Endodermal cell (in vitro differentiated cells): ENCODE data around the gene LAMC1. TPM values are rescaled to one million over a fixed set of nuclear protein-coding genes. Genes with fewer than 3 reads are reported as not detected.
A peak's percentile ranks its signal among the peaks of the same experiment; 100 is the strongest.

ENCODE experiments used
- DNase-seq: peaks from one replicate; pipeline ENCODE4 v3.0.0-alpha.2; 2017
- H3K27ac ChIP-seq: 2 replicates; pipeline ENCODE4 v1.5.1; 2013; ENCODE audit warnings: mild to moderate bottlenecking, low read depth, low read length, moderate library complexity
- H3K27me3 ChIP-seq: 2 replicates; pipeline ENCODE4 v1.6.1; 2013; ENCODE audit warnings: mild to moderate bottlenecking, low read length, moderate library complexity; ENCODE audit not compliant: insufficient read depth, control insufficient read depth, poor library complexity, severe bottlenecking
- H3K36me3 ChIP-seq: 2 replicates; pipeline ENCODE4 v1.7.0; 2013; ENCODE audit warnings: mild to moderate bottlenecking, low read length, moderate library complexity; ENCODE audit not compliant: control insufficient read depth, insufficient read depth
- H3K4me1 ChIP-seq: one replicate; pipeline ENCODE4 v1.7.0; 2013; ENCODE audit warnings: low read length; ENCODE audit not compliant: control insufficient read depth, insufficient read depth
- H3K4me3 ChIP-seq: 2 replicates; pipeline ENCODE4 v1.5.1; 2013; ENCODE audit warnings: mild to moderate bottlenecking, low read length, moderate library complexity
- H3K9ac ChIP-seq: 2 replicates; pipeline ENCODE4 v1.6.1; 2013; ENCODE audit warnings: mild to moderate bottlenecking, low read length, moderate library complexity; ENCODE audit not compliant: poor library complexity, severe bottlenecking; ENCODE audit errors: extremely low read depth
- H3K9me3 ChIP-seq: 2 replicates; pipeline ENCODE4 v1.6.1; 2013; ENCODE audit warnings: mild to moderate bottlenecking, low read length, moderate library complexity; ENCODE audit not compliant: control insufficient read depth
- H3K27ac Mint-ChIP-seq: 2 replicates; pipeline ENCODE4 v1.8.0; 2020; ENCODE audit warnings: mixed read lengths
- H3K27me3 Mint-ChIP-seq: 2 replicates; pipeline ENCODE4 v1.8.0; 2021; ENCODE audit warnings: mild to moderate bottlenecking, mixed read lengths; ENCODE audit not compliant: insufficient read depth
- H3K36me3 Mint-ChIP-seq: 2 replicates; pipeline ENCODE4 v1.8.0; 2020; ENCODE audit warnings: low read depth, mixed read lengths
- H3K4me1 Mint-ChIP-seq: 2 replicates; pipeline ENCODE4 v1.8.0; 2020; ENCODE audit warnings: mixed read lengths
- H3K4me3 Mint-ChIP-seq: 2 replicates; pipeline ENCODE4 v1.8.0; 2020; ENCODE audit warnings: mild to moderate bottlenecking, moderate library complexity, mixed read lengths
- H3K9me3 Mint-ChIP-seq: 2 replicates; pipeline ENCODE4 v1.8.0; 2020; ENCODE audit warnings: mild to moderate bottlenecking, mixed read lengths
- WGBS, 2 experiments: methylation state at CpG; one replicate each; pipeline versions ENCODE4 v1.1.5 to v1.1.7; 2013; ENCODE audit warnings: missing lambda C conversion rate in 2 of 2, mixed read lengths in 1 of 2; ENCODE audit not compliant: insufficient coverage in 1 of 2, insufficient read length in 1 of 2; 5-methylcytosine and 5-hydroxymethylcytosine counted together
- total RNA-seq, 2 donors: library from RNA; stranded (reverse); fragmentation: NEBNext Ultra II Directional in 1 of 2; extraction: Animal tissue kit (Norgen Biotek cat#: 25700) in 1 of 2; gene quantifications; 2 replicates in 1 of 2; 3 replicates in 1 of 2; pipeline ENCODE4 v1.2.1, GENCODE V29; 2021
- TF ChIP-seq, protein P1 (sequence below): fragments of 200-600 bp; sonication (generic); conservative IDR thresholded peaks from 2 replicates; pipeline ENCODE4 v1.5.0; 2021; ENCODE audit warnings: antibody characterized with exemption, mild to moderate bottlenecking

The LAMC1 gene
- total RNA-seq, 2 donors from 2014 or later, result 47.9 to 58.8 TPM

- Mint-ChIP-seq H3K36me3 (peaks cover 20% of the 10 kb centered on the region), H3K27ac (peak overlapping the region; percentile 8), H3K4me3 (no peak overlapping the region), H3K27me3 (no peaks in the 10 kb centered on the region), H3K4me1 (no peaks in the 10 kb centered on the region), H3K9me3 (no peaks in the 10 kb centered on the region)
- no peaks in the 10 kb centered on the region for H3K4me1 ChIP-seq
- H3K4me3 ChIP-seq, result no peak overlapping the region
- no peak overlapping the region for H3K27ac ChIP-seq
- DNase-seq, result no peak
- TF ChIP-seq, protein P1, sequence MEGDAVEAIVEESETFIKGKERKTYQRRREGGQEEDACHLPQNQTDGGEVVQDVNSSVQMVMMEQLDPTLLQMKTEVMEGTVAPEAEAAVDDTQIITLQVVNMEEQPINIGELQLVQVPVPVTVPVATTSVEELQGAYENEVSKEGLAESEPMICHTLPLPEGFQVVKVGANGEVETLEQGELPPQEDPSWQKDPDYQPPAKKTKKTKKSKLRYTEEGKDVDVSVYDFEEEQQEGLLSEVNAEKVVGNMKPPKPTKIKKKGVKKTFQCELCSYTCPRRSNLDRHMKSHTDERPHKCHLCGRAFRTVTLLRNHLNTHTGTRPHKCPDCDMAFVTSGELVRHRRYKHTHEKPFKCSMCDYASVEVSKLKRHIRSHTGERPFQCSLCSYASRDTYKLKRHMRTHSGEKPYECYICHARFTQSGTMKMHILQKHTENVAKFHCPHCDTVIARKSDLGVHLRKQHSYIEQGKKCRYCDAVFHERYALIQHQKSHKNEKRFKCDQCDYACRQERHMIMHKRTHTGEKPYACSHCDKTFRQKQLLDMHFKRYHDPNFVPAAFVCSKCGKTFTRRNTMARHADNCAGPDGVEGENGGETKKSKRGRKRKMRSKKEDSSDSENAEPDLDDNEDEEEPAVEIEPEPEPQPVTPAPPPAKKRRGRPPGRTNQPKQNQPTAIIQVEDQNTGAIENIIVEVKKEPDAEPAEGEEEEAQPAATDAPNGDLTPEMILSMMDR, result no peak
- H3K36me3 ChIP-seq, result peaks cover 34% of the 10 kb centered on the region
- H3K27me3 ChIP-seq, result no peaks in the 10 kb centered on the region
- H3K9ac ChIP-seq, result no peak overlapping the region
- H3K9me3 ChIP-seq, result no peaks in the 10 kb centered on the region
These were observed 117.4 kb downstream of the LAMC1 start for GRCh38 chr1:183140633-183141032.

- no peaks in the 10 kb centered on the region for H3K27me3 ChIP-seq
- TF ChIP-seq, protein P1, result no peak
- H3K4me1 Mint-ChIP-seq, result no peaks in the 10 kb centered on the region
- H3K27ac ChIP-seq, result no peak overlapping the region
- no peaks in the 10 kb centered on the region for H3K9me3 Mint-ChIP-seq
- H3K27ac Mint-ChIP-seq, result no peak overlapping the region
- no peaks in the 10 kb centered on the region for H3K27me3 Mint-ChIP-seq
- H3K4me3 ChIP-seq, result no peak overlapping the region
- H3K9me3 ChIP-seq, result no peaks in the 10 kb centered on the region
- no peak overlapping the region for H3K9ac ChIP-seq
- DNase-seq, result no peak
- peaks cover 11% of the 10 kb centered on the region for H3K36me3 Mint-ChIP-seq
- no peaks in the 10 kb centered on the region for H3K4me1 ChIP-seq
- H3K36me3 ChIP-seq, result peaks cover 20% of the 10 kb centered on the region
- H3K4me3 Mint-ChIP-seq, result no peak overlapping the region
- 87 to 100% methylated on average over 2 of the region's 2 CpGs for WGBS, 2 experiments
These were observed 119.0 kb downstream of the LAMC1 start for GRCh38 chr1:183142171-183142570.

GRCh38 chr1:183143576-183144315, 120.5 kb downstream of the LAMC1 start:
- no peak overlapping the region for H3K4me3 ChIP-seq
- H3K36me3 ChIP-seq, result peaks cover 13% of the 10 kb centered on the region
- no peak for DNase-seq
- Mint-ChIP-seq H3K4me3 (no peak overlapping the region), H3K4me1 (no peaks in the 10 kb centered on the region), H3K9me3 (no peaks in the 10 kb centered on the region), H3K27ac (no peak overlapping the region), H3K27me3 (no peaks in the 10 kb centered on the region), H3K36me3 (peaks cover 7% of the 10 kb centered on the region)
- no peak overlapping the region for H3K9ac ChIP-seq
- TF ChIP-seq, protein P1, result no peak
- 88 to 90% methylated on average over 5 to 7 of the region's 7 CpGs for WGBS, 2 experiments
- no peaks in the 10 kb centered on the region for H3K9me3 ChIP-seq
- no peaks in the 10 kb centered on the region for H3K27me3 ChIP-seq
- no peaks in the 10 kb centered on the region for H3K4me1 ChIP-seq
- H3K27ac ChIP-seq, result no peak overlapping the region
